ENCODE results near the gene STK32C. TPM values are rescaled to one million over a fixed set of nuclear protein-coding genes. Genes with fewer than 3 reads are reported as not detected.

STK32C gene
- total RNA-seq, 2 donors from 2014 or later = 0.78 to 4.0 TPM

DNA sequence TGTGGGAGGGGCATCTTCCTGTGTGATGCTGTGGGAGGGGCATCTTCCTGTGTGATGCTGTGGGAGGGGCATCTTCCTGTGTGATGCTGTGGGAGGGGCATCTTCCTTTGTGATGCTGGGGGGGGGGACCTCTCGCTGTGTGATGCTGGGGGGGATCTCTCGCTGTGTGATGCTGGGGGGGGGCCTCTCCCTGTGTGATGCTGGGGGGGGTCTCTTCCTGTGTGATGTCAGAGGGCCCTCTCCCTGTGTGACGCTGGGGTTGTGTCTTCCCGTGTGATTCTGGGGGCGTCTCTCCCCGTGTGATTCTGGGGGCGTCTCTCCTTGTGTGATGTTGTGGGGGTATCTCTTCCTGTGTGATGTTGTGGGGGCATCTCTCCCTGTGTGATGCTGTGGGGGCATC is 148.9 kb downstream of the STK32C start:
- H3K4me3 ChIP-seq = no peak overlapping the region
- no peaks in the 10 kb centered on the region for H3K9me3 ChIP-seq
- WGBS, 2 donors = 68 to 83% methylated on average over 5 of the region's 7 CpGs
- H3K27me3 ChIP-seq = no peaks in the 10 kb centered on the region
- TF ChIP-seq, protein P1, sequence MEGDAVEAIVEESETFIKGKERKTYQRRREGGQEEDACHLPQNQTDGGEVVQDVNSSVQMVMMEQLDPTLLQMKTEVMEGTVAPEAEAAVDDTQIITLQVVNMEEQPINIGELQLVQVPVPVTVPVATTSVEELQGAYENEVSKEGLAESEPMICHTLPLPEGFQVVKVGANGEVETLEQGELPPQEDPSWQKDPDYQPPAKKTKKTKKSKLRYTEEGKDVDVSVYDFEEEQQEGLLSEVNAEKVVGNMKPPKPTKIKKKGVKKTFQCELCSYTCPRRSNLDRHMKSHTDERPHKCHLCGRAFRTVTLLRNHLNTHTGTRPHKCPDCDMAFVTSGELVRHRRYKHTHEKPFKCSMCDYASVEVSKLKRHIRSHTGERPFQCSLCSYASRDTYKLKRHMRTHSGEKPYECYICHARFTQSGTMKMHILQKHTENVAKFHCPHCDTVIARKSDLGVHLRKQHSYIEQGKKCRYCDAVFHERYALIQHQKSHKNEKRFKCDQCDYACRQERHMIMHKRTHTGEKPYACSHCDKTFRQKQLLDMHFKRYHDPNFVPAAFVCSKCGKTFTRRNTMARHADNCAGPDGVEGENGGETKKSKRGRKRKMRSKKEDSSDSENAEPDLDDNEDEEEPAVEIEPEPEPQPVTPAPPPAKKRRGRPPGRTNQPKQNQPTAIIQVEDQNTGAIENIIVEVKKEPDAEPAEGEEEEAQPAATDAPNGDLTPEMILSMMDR (IDR thresholded peaks at IDR 0.05) = no peak
- no peak for TF ChIP-seq POLR2A (IDR thresholded peaks at IDR 0.05)
- intact Hi-C loops (cut with DNase I) = no loop called here
- no peak for DNase-seq
- no peak overlapping the region for H3K27ac ChIP-seq
- H3K4me1 ChIP-seq = peaks cover 17% of the 10 kb centered on the region
- no peaks in the 10 kb centered on the region for H3K36me3 ChIP-seq (replicated peaks in 1 of 2; ENCODE audit: insufficient read depth in 1 of 2, low read depth in 2 of 2)
- no peak for ATAC-seq

DNA sequence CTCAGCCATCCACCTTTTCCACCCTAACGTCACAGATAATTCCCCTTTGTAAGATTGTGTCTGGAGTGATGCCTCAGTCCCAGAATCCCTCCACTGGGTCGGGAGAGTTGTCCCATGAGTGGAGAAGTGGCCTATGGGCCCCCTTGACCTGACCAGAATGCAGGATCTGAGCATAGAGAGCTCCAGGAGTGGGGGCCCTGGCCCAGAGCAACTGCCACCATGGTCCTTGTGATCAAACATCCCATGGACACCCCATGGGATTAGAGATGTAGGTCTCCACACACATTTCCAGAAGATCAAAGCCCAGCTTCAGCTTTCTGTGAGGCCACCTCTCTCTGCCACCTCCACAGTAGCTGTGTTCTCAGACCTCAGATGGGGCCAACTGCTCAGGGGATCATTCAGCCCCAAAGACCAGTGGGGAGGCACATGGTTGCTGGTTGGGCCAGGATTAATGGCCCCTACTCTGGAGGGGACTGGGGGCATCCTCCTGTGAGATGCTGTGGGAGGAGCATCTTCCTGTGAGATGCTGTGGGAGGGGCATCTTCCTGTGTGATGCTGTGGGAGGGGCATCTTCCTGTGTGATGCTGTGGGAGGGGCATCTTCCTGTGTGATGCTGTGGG is 149.5 kb downstream of the STK32C start:
- intact Hi-C loops (cut with DNase I) = no loop called here
- 46 to 60% methylated on average over 1 to 2 of the region's 2 CpGs for WGBS, 2 donors
- no peak for DNase-seq
- no peak overlapping the region for H3K4me3 ChIP-seq
- no peaks in the 10 kb centered on the region for H3K9me3 ChIP-seq
- no peaks in the 10 kb centered on the region for H3K36me3 ChIP-seq (replicated peaks in 1 of 2; ENCODE audit: insufficient read depth in 1 of 2, low read depth in 2 of 2)
- peaks cover 14% of the 10 kb centered on the region for H3K4me1 ChIP-seq
- no peak for ATAC-seq
- no peak overlapping the region for H3K27ac ChIP-seq
- TF ChIP-seq POLR2A (IDR thresholded peaks at IDR 0.05) = no peak
- TF ChIP-seq, protein P1 (IDR thresholded peaks at IDR 0.05) = no peak
- H3K27me3 ChIP-seq = no peaks in the 10 kb centered on the region

Other genes starting within 250 kb of the STK32C start
- under 1 TPM; 0.26 to 0.33 TPM for gene JAKMIP3, start 242.0 kb downstream of the STK32C start, total RNA-seq
- gene DPYSL4, start 121.0 kb downstream of the STK32C start, total RNA-seq = under 1 TPM in 1 of 2 donors, not detected in 1; 0.52 TPM
- gene LRRC27, start 24.2 kb upstream of the STK32C start, total RNA-seq = 10 to 100 TPM in 1 of 2 donors, 1 to 10 TPM in 1; 6.5 to 24.7 TPM
- 10 to 100 TPM; 31.9 to 46.5 TPM for gene PWWP2B, start 89.2 kb upstream of the STK32C start, total RNA-seq
- gene INPP5A, start 229.8 kb upstream of the STK32C start, total RNA-seq = 10 to 100 TPM in 1 of 2 donors, 1 to 10 TPM in 1; 9.2 to 14.5 TPM

Measured in body of pancreas (tissue), 4 donors.